GM21737 (cell line): ENCODE results near the gene FLT1.

ENCODE experiments used
- ATAC-seq: cut with Tn5 transposase; IDR thresholded peaks from one replicate; pipeline ENCODE4 v1.9.1; 2021; ENCODE audit warnings: mild to moderate bottlenecking, moderate library complexity; ENCODE audit not compliant: unreplicated experiment

FLT1 gene

GRCh38 chr13:28490061-28490460 lies 4.9 kb downstream of the FLT1 start:
- ATAC-seq = no peak

- ATAC-seq = no peak
Observed at GRCh38 chr13:28489524-28489931, 5.4 kb downstream of the FLT1 start.

DNA sequence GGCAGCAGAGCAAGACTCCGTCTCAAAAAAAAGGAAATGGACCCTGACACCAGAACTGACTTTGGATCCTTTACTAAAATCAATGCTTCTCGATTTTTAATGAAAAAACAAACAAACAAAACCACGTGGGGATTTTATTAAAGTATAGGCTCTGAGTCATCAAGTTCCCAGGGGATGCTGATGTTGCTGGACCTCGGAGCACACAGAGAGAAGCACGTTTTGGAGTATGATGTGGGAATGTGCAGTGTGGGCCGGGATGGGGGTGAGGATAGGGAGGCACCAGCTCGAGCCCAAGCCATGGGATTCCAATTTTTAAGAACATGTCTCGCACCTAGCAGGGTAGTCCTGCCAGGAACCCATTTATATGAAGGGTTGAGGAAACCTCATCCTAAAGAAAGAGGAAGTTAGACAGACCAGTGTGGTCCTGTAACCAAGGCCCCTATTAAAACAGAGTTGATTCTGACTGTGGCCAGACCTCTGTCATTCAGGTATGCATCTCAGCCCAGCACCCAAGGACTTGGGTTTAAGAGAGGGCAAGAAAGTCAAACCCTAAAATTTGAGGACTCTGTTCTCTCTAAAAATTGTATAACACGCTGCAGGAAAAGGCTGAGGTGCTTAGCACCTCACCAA lies 6.4 kb downstream of the FLT1 start:
- ATAC-seq = no peak

- ATAC-seq = no peak
Observed at GRCh38 chr13:28485996-28486543, 8.9 kb downstream of the FLT1 start.

- ATAC-seq = no peak
Observed at GRCh38 chr13:28485551-28485950, 9.4 kb downstream of the FLT1 start.

DNA sequence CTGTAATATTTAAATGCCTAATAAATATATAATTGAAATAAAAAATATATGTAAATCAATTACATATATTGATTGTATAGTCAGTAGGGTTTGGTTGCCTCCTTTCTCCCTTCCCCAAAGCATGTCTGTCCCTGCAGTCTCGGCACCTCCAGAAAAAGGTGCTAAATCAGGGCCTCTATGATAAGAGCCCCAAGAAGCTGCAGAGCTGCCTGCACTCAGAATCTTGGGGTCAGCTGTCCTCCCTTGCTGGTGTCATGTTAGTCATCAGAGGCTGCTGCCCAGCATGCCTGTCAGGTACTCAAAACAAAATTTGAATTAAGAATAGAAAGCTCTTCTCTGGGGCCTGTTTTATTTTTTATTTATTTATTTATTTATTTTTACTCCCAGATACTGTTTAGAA lies 9.8 kb downstream of the FLT1 start:
- ATAC-seq = no peak

GRCh38 chr13:28483313-28483931 lies 11.5 kb downstream of the FLT1 start:
- no peak for ATAC-seq

DNA sequence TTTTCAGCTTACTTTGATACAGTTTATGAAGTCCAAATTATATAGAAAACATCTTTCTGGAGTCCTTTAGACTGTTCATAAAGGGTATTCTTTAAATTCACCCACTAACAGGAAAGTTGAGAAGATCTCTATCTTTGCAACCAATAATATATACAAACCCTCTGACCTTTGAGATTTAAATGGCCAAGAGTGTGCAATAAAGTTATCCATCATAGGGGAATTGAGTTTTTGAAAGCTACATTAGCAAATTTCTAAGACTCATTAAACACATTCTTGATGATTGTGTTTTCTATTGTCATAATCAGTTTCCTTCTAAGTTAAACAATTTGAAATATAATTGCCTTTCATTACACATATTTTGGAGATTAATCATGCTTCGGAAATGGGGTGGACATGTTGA lies 15.9 kb downstream of the FLT1 start:
- ATAC-seq = no peak

- ATAC-seq = no peak
Observed at GRCh38 chr13:28478127-28478526, 16.8 kb downstream of the FLT1 start.

- ATAC-seq = no peak
Observed at GRCh38 chr13:28477709-28477973, 17.3 kb downstream of the FLT1 start.

DNA sequence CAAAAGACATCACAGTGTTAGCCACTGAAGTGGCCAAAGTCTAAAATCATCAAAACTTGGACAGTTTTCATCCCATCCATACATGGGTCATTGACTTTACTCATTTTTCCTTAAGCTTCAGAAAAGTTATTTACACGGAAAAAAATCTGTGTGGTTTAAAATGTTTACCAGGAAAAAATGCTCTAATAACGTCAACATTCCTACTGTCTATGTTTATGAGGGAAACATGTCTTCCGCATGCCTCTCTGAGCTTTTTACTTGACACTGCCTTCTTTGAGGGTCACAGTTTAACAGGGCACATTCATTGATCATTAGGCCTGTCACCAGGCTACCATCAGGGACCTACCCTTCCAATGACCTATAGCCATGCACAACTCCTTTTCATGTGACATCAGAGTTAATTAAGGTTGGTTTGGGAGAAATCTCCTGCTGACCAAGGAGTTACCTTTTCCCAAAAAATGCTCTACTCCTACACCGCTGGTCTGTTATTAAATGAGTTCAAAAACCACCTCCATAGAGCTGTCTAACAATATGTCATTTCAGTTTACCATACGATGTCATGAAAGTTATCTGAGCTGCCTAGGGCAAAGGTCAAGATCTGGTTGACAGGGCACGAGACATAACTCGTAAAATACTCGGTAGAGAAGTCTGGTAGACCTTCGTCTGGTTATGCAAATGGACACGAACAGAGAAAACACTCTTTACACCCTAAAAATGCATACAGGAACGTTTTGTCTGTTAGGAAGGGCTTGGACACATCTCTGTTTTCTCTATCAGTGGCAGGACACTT lies 17.8 kb downstream of the FLT1 start:
- ATAC-seq = no peak

DNA sequence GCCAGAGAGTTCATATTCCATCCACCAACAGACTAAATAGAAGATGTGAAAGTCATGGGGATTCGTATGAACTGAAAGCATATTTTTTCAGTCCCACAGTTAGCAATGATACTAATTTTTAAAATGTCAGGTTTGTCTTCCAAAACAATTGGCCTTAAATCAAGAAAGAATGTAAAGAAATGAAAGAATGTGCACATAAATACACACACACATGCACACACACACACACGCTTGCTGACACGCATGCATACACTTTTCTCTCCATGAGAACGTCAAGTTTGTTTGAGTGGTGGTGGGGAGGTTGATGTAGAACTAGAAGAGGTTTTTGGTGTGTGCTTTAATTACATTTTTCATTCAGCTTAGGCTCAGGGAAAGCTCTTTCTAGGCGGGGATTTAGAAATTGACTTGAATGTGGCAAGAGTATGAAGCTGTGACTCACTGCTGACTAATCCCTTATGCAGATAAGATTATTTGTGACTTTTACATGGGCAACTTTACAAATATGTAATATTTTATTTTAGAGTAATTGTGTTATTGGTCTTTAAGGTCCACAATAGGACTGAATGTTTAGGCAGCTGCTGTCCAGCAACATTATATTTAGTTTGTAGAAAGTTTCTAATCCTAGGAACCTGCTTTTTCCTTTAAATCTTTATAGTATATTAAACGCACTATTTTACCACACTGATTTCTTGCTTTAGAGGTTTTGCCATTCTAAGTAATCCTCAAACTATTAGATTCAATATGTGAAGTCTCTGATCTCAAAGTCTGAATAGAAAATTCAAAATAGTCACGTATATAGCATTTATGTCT lies 18.8 kb downstream of the FLT1 start:
- ATAC-seq = no peak

GRCh38 chr13:28474491-28475134 lies 20.3 kb downstream of the FLT1 start:
- no peak for ATAC-seq

DNA sequence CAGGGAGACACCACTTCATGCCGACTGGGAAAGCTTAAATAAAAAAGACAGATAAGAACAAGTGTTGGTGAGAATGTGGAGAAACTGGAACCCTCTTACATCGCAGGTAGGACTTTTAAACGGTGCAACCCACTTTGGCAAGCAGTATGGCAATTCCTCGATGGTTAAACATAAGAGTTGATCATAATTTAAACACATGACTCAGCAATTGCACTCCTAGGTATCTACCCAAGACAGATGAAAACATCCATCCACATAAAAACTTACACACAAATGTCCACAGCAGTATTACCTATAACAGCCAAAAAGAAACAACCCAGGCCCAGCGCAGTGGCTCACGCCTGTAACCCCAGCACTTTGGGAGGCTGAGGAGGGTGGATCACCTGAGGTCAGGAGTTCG lies 21.9 kb downstream of the FLT1 start:
- no peak for ATAC-seq

DNA sequence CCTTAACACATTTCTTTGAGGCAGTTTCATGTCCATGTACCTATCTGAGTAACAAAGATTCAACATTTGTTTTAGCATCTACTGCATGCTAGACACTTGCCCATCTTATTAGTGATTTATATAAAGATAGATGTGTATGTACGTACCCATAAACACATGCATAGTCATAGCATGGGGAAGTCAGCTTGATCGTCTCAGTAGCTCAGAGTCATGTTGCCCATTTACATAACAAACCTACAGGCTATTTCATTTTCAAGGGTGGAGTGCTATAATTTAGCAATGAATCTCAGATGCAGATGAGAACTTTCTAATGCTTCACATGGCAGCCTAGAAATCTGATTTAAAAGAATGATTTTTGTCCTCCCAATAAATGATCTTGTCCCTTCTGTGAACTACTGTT lies 23.5 kb downstream of the FLT1 start:
- no peak for ATAC-seq

- no peak for ATAC-seq
Observed at GRCh38 chr13:28470296-28470695, 24.6 kb downstream of the FLT1 start.

- ATAC-seq = no peak
Observed at GRCh38 chr13:28469316-28469715, 25.6 kb downstream of the FLT1 start.

DNA sequence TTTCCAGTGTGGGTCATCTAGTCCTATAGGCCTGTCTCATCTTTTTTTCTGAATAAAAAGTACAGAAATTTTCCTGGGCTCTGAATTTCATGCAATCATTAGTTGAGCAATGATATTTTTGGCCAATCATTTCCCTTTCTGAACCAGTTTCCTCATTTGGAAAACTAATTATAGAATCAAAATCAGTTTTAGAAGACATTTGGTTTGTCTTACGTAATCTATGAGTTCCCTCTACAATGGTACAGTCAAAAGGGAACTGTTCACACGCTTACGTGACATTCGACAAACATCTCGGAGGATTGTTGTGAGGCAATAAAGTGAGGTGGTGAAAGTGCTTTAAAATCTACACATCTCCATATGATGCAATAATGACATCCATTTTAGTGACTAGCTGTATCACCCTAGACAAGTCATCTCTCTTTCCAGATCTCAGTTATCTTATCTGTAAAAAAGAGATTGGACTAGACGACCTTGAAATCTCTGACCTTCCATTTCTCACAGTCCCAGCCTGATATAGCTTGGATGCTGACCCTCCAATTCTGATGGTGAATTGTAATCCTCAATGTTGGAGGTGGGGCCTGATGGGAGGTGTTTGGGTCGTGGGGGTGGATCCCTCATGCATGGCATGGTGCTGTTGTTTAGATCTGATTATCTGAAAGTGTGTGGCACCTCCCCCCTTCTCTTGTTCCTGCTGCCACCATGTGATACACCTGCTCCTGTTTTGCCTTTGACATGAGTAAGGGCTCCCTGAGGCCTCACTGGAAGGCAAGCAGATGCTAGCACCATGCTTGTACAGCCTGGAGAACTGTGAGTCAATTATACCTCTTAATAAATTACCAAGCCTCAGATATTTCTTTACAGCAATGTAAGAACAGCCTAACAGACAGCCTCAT lies 26.7 kb downstream of the FLT1 start:
- ATAC-seq = no peak

- ATAC-seq = no peak
Observed at GRCh38 chr13:28467034-28467433, 27.9 kb downstream of the FLT1 start.

- ATAC-seq = no peak
Observed at GRCh38 chr13:28466151-28466550, 28.8 kb downstream of the FLT1 start.
